SK-N-SH treated with all-trans-retinoic acid at 6 μM for 48 hours (cell line): ENCODE measurements around the gene TMEM132C.

Experiments used
- ATAC-seq: fragments of 200-7000 bp; cut with Tn5 transposase; 3 replicates; pipeline ENCODE4 v1.9.1; 2020; ENCODE audit warnings: mild to moderate bottlenecking, moderate library complexity
- ARNTL ChIP-seq: fragments of 450-650 bp; formaldehyde crosslinking; IDR thresholded peaks from 2 replicates; pipeline ENCODE4 v1.5.0; 2020; ENCODE audit warnings: low read depth, mild to moderate bottlenecking, moderate library complexity, borderline replicate concordance
- BACH2 ChIP-seq: fragments of 250-450 bp; sonication (Bioruptor Pico); IDR thresholded peaks from 2 replicates; pipeline ENCODE4 v1.9.0; 2021; ENCODE audit warnings: mild to moderate bottlenecking, borderline replicate concordance
- CREB5 ChIP-seq: fragments of 250-450 bp; sonication (Bioruptor Pico); IDR thresholded peaks from 2 replicates; pipeline ENCODE4 v1.5.1; 2020; ENCODE audit warnings: low read depth, mild to moderate bottlenecking, moderate library complexity
- CSRNP3 ChIP-seq: fragments of 250-450 bp; sonication (Bioruptor Pico); IDR thresholded peaks from 2 replicates; pipeline ENCODE4 v1.5.1; 2021; ENCODE audit warnings: mild to moderate bottlenecking, moderate library complexity
- ESRRG ChIP-seq: fragments of 250-450 bp; sonication (Bioruptor Pico); IDR thresholded peaks from 2 replicates; pipeline ENCODE4 v1.6.1; 2021; ENCODE audit warnings: mild to moderate bottlenecking
- GLIS3 ChIP-seq: fragments of 250-450 bp; sonication (Bioruptor Pico); IDR thresholded peaks from 2 replicates; pipeline ENCODE4 v1.5.0; 2020; ENCODE audit warnings: mild to moderate bottlenecking, moderate library complexity
- ISL1 ChIP-seq: fragments of 250-450 bp; sonication (Bioruptor Pico); IDR thresholded peaks from 2 replicates; pipeline ENCODE4 v2.1.2; 2022; ENCODE audit warnings: mild to moderate bottlenecking, moderate library complexity
- OSR1 ChIP-seq: fragments of 250-450 bp; sonication (Bioruptor Pico); IDR thresholded peaks from 2 replicates; pipeline ENCODE4 v1.8.0; 2022; ENCODE audit warnings: moderate library complexity, mild to moderate bottlenecking, inconsistent platforms
- PATZ1 ChIP-seq: fragments of 250-450 bp; sonication (Bioruptor Pico); IDR thresholded peaks from 2 replicates; pipeline ENCODE4 v1.8.0; 2020; ENCODE audit warnings: mild to moderate bottlenecking, moderate library complexity, borderline replicate concordance
- POU6F1 ChIP-seq: fragments of 250-450 bp; sonication (Bioruptor Pico); IDR thresholded peaks from 2 replicates; pipeline ENCODE4 v1.8.0; 2021; ENCODE audit warnings: low read depth, mild to moderate bottlenecking, moderate library complexity, borderline replicate concordance
- PPARA ChIP-seq: fragments of 250-450 bp; sonication (Bioruptor Pico); IDR thresholded peaks from 2 replicates; pipeline ENCODE4 v1.5.0; 2020; ENCODE audit warnings: mild to moderate bottlenecking, borderline replicate concordance
- RARB ChIP-seq: fragments of 250-450 bp; sonication (Bioruptor Pico); IDR thresholded peaks from 2 replicates; pipeline ENCODE4 v1.8.0; 2021; ENCODE audit warnings: mild to moderate bottlenecking, moderate library complexity
- SNAI2 ChIP-seq: fragments of 250-450 bp; sonication (Bioruptor Pico); IDR thresholded peaks from 2 replicates; pipeline ENCODE4 v1.5.0; 2020; ENCODE audit warnings: mild to moderate bottlenecking, moderate library complexity
- TCF4 ChIP-seq: fragments of 250-450 bp; sonication (Bioruptor Pico); IDR thresholded peaks from 2 replicates; pipeline ENCODE4 v1.8.0; 2021; ENCODE audit warnings: mild to moderate bottlenecking, moderate library complexity, borderline replicate concordance
- TOX ChIP-seq: fragments of 250-450 bp; sonication (Bioruptor Pico); IDR thresholded peaks from 2 replicates; pipeline ENCODE4 v1.8.0; 2021; ENCODE audit warnings: mild to moderate bottlenecking, moderate library complexity, borderline replicate concordance
- ZC3H10 ChIP-seq: fragments of 250-450 bp; sonication (Bioruptor Pico); IDR thresholded peaks from 2 replicates; pipeline ENCODE4 v1.5.1; 2021; ENCODE audit warnings: mild to moderate bottlenecking, moderate library complexity
- ZFP3 ChIP-seq: fragments of 250-450 bp; sonication (Bioruptor Pico); IDR thresholded peaks from 2 replicates; pipeline ENCODE4 v1.5.0; 2020; ENCODE audit warnings: mild to moderate bottlenecking, moderate library complexity
- ZFP30 ChIP-seq: fragments of 450-650 bp; formaldehyde crosslinking; IDR thresholded peaks from 2 replicates; pipeline ENCODE4 v1.5.0; 2022; ENCODE audit warnings: mild to moderate bottlenecking, moderate library complexity
- ZNF565 ChIP-seq: fragments of 450-650 bp; formaldehyde crosslinking; conservative IDR thresholded peaks from 2 replicates; pipeline ENCODE4 v1.5.0; 2020; ENCODE audit warnings: low read depth, mild to moderate bottlenecking, moderate library complexity
- ZNF70 ChIP-seq: fragments of 450-650 bp; formaldehyde crosslinking; IDR thresholded peaks from 2 replicates; pipeline ENCODE4 v1.5.0; 2020; ENCODE audit warnings: mild to moderate bottlenecking, moderate library complexity
- ZNF8 ChIP-seq: fragments of 450-650 bp; formaldehyde crosslinking; IDR thresholded peaks from 2 replicates; pipeline ENCODE4 v1.5.0; 2020; ENCODE audit warnings: mild to moderate bottlenecking, moderate library complexity

Gene TMEM132C

GRCh38 chr12:128639089-128639488, 372.1 kb downstream of the TMEM132C start (continued):
- TF ChIP-seq CSRNP3 (CRISPR knock-in tag) (no peak), ESRRG (CRISPR knock-in tag) (no peak)

GRCh38 chr12:128643155-128643554, 376.2 kb downstream of the TMEM132C start:
- no peak for ATAC-seq
- TF ChIP-seq GLIS3 (no peak), TOX (CRISPR knock-in tag) (no peak), SNAI2 (CRISPR knock-in tag) (no peak), RARB (no peak), OSR1 (no peak)
- TF ChIP-seq, all 23 proteins: peak for 0

GRCh38 chr12:128644664-128645296, 377.8 kb downstream of the TMEM132C start:
- no peak for TF ChIP-seq ZNF8
- TF ChIP-seq ZNF565 (CRISPR knock-in tag) = no peak
- no peak for TF ChIP-seq RARB
- no peak for TF ChIP-seq ARNTL (CRISPR knock-in tag)
- TF ChIP-seq TOX (CRISPR knock-in tag) = no peak
- no peak for TF ChIP-seq BACH2
- TF ChIP-seq CSRNP3 (CRISPR knock-in tag) = no peak
- no peak for TF ChIP-seq PPARA (CRISPR knock-in tag)
- TF ChIP-seq PATZ1 = no peak
- TF ChIP-seq ISL1 (CRISPR knock-in tag) = no peak
- no peak for TF ChIP-seq ESRRG (CRISPR knock-in tag)
- no peak for TF ChIP-seq ZFP3 (CRISPR knock-in tag)
- TF ChIP-seq ZNF70 (CRISPR knock-in tag) = no peak
- no peak for TF ChIP-seq TCF4
- no peak for TF ChIP-seq POU6F1 (CRISPR knock-in tag)
- ATAC-seq = no peak

GRCh38 chr12:128649902-128650301, 382.9 kb downstream of the TMEM132C start:
- no peak for TF ChIP-seq ZC3H10 (CRISPR knock-in tag)
- TF ChIP-seq, all 23 proteins: peak for 0
- no peak for ATAC-seq

GRCh38 chr12:128652136-128652751, 385.3 kb downstream of the TMEM132C start:
- no peak for ATAC-seq
- TF ChIP-seq SNAI2 (CRISPR knock-in tag) (no peak), TOX (CRISPR knock-in tag) (no peak), ESRRG (CRISPR knock-in tag) (no peak), ZFP30 (no peak), RARB (no peak), ZNF565 (CRISPR knock-in tag) (no peak), PPARA (CRISPR knock-in tag) (no peak), ARNTL (CRISPR knock-in tag) (no peak), CREB5 (CRISPR knock-in tag) (no peak), GLIS3 (no peak)
